22Rv1 (cell line): ENCODE results near the gene GPA33.

Experiments
- ZFX ChIP-seq: fragments of 450-650 bp; IDR thresholded peaks from 2 replicates; pipeline ENCODE4 v1.6.1; 2017; ENCODE audit warnings: antibody characterized with exemption, borderline replicate concordance
- TF ChIP-seq, protein P1 (sequence below): fragments of 450-650 bp; IDR thresholded peaks from 2 replicates; pipeline ENCODE4 v1.5.1; 2017; ENCODE audit warnings: mild to moderate bottlenecking

DNA sequence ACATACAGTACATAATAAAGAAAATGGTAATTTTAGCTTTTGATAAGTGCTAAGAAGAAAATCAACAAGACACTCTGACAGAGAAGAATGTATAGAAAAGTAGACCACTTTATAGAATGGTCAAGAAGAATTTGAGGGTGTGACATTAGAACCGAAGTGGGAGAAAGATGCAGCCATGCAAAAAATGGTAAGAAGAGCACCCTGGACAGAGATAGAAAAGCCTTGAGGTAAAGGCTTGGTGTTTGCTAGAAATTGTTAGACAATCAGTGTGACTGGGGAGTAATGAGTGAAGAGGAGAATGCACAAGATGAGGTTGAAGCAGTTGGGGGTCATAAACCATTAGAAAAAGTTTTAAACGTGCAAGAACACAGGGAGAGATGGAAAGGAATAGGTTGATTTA, 77.6 kb downstream of the GPA33 start:
- TF ChIP-seq, protein P1, sequence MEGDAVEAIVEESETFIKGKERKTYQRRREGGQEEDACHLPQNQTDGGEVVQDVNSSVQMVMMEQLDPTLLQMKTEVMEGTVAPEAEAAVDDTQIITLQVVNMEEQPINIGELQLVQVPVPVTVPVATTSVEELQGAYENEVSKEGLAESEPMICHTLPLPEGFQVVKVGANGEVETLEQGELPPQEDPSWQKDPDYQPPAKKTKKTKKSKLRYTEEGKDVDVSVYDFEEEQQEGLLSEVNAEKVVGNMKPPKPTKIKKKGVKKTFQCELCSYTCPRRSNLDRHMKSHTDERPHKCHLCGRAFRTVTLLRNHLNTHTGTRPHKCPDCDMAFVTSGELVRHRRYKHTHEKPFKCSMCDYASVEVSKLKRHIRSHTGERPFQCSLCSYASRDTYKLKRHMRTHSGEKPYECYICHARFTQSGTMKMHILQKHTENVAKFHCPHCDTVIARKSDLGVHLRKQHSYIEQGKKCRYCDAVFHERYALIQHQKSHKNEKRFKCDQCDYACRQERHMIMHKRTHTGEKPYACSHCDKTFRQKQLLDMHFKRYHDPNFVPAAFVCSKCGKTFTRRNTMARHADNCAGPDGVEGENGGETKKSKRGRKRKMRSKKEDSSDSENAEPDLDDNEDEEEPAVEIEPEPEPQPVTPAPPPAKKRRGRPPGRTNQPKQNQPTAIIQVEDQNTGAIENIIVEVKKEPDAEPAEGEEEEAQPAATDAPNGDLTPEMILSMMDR, result no peak
- TF ChIP-seq ZFX, result no peak
